ENCODE results near the gene HNF4A.

HNF4A gene

DNA sequence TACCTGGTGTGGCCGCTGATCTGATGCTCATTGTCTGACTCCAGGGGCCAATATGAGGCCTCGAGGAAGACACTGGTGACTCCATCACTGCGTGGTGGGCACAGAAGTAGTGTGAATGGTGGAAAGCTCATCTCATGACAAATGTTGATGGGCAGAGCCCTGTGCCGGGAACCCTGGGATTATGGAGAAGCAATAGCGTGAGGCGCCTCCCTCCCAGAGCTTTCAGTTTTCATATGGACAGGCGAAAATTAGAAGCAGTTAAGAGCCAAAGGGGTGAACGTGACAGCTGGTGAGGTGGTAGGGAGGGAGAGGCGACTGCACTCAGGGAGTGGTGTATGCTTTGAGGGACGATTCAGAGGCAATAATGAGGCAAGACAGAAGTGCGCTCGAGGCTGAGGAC, 80.9 kb downstream of the HNF4A start:
- Histone ChIP-seq H3K79me2 (no peaks in the 10 kb centered on the region), H3K4me1 (no peaks in the 10 kb centered on the region), H3K4me2 (ENCODE audit: low read length) (no peak overlapping the region), H3K4me3 (ENCODE audit: low read depth, low read length) (no peak overlapping the region), H3K9ac (no peak overlapping the region), H3K27me3 (ENCODE audit: control insufficient read depth, insufficient read depth, low read length) (no peaks in the 10 kb centered on the region), H3K36me3 (ENCODE audit: control insufficient read depth, insufficient read depth, low read length) (no peaks in the 10 kb centered on the region), H3K9me3 (ENCODE audit: control insufficient read depth, low read length) (no peaks in the 10 kb centered on the region), H3K27ac (no peak overlapping the region), H2AFZ (no peak overlapping the region)
- TF ChIP-seq, protein P1, sequence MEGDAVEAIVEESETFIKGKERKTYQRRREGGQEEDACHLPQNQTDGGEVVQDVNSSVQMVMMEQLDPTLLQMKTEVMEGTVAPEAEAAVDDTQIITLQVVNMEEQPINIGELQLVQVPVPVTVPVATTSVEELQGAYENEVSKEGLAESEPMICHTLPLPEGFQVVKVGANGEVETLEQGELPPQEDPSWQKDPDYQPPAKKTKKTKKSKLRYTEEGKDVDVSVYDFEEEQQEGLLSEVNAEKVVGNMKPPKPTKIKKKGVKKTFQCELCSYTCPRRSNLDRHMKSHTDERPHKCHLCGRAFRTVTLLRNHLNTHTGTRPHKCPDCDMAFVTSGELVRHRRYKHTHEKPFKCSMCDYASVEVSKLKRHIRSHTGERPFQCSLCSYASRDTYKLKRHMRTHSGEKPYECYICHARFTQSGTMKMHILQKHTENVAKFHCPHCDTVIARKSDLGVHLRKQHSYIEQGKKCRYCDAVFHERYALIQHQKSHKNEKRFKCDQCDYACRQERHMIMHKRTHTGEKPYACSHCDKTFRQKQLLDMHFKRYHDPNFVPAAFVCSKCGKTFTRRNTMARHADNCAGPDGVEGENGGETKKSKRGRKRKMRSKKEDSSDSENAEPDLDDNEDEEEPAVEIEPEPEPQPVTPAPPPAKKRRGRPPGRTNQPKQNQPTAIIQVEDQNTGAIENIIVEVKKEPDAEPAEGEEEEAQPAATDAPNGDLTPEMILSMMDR (IDR thresholded peaks at IDR 0.05) = no peak

DNA sequence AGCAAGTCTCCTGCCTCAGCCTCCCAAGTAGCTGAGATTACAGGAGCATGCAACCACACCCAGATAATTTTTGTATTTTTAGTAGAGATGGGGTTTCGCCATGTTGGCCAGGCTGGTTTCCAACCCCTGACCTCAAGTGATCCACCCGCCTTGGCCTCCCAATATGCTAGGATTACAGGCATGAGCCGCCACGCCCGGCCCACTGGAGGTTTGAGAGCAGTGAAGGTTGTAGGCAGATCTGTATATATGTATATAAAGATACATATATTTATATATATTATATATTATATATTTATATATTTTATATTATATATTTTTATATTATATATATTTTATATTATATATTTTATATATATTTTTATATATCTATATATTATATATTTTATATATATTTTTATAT, 82.0 kb downstream of the HNF4A start:
- TF ChIP-seq, protein P1 (IDR thresholded peaks at IDR 0.05) = no peak
- no peak overlapping the region for H3K9ac ChIP-seq

DNA sequence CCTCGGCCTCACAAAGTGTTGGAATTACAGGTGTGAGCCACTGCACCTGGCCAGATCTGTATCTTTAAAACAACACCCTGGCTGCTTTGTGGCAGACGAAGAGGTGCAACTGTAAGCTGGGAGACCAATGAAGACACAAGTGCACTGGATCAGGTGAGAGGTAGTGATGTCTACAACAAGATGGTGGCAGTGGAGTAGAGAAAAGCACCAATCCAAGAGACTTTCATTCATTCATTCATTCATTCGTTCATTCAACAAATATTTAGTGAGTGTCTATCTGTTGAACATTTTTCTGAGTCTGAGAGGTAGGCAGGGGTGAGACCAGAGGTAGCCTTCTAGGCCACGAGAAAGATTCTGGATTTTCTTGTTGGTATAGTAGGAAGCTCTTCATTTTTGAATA, 83.3 kb downstream of the HNF4A start:
- TF ChIP-seq, protein P1 (IDR thresholded peaks at IDR 0.05) = no peak
- H3K9me3 ChIP-seq (ENCODE audit: control insufficient read depth, low read length) = no peaks in the 10 kb centered on the region

More for the DNA sequence above, 82.0 kb downstream of the HNF4A start:
- no peaks in the 10 kb centered on the region for H3K27me3 ChIP-seq (ENCODE audit: control insufficient read depth, insufficient read depth, low read length)
- H3K4me1 ChIP-seq = no peaks in the 10 kb centered on the region
- H3K4me3 ChIP-seq (ENCODE audit: low read depth, low read length) = no peak overlapping the region
- H3K27ac ChIP-seq = no peak overlapping the region
- no peak overlapping the region for H2AFZ ChIP-seq
- no peaks in the 10 kb centered on the region for H3K36me3 ChIP-seq (ENCODE audit: control insufficient read depth, insufficient read depth, low read length)
- no peaks in the 10 kb centered on the region for H3K9me3 ChIP-seq (ENCODE audit: control insufficient read depth, low read length)
- H3K4me2 ChIP-seq (ENCODE audit: low read length) = no peak overlapping the region
- H3K79me2 ChIP-seq = no peaks in the 10 kb centered on the region

DNA sequence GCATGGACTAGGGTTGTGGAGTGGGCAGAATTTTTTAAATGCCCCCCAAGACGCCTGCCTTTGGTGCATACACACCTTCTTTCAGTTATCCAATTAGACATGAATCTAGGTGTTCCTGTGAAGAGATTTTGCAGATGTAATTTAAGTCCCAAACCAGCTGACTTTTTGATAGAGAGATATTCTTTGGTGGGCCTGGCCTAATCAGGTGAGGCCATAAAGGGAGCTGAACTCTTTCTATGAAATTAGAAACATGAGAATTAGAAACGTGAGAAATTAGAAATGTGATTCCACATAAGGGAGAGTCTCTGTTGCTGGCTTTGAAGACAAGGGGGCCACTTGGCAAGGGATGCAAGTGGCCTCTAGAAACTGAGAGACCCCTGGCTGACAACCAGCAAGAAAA, 83.8 kb downstream of the HNF4A start:
- Histone ChIP-seq H3K36me3 (ENCODE audit: control insufficient read depth, insufficient read depth, low read length) (no peaks in the 10 kb centered on the region), H3K9me3 (ENCODE audit: control insufficient read depth, low read length) (no peaks in the 10 kb centered on the region), H3K9ac (no peak overlapping the region), H3K4me3 (ENCODE audit: low read depth, low read length) (no peak overlapping the region), H3K27me3 (ENCODE audit: control insufficient read depth, insufficient read depth, low read length) (no peaks in the 10 kb centered on the region), H3K4me1 (no peaks in the 10 kb centered on the region), H3K79me2 (no peaks in the 10 kb centered on the region), H3K27ac (no peak overlapping the region), H3K4me2 (ENCODE audit: low read length) (no peak overlapping the region), H2AFZ (no peak overlapping the region)
- TF ChIP-seq, protein P1 (IDR thresholded peaks at IDR 0.05) = no peak

More for the DNA sequence above, 83.3 kb downstream of the HNF4A start:
- H3K9ac ChIP-seq = no peak overlapping the region
- H3K4me2 ChIP-seq (ENCODE audit: low read length) = no peak overlapping the region
- H3K79me2 ChIP-seq = no peaks in the 10 kb centered on the region
- no peaks in the 10 kb centered on the region for H3K27me3 ChIP-seq (ENCODE audit: control insufficient read depth, insufficient read depth, low read length)
- no peak overlapping the region for H3K4me3 ChIP-seq (ENCODE audit: low read depth, low read length)
- no peak overlapping the region for H3K27ac ChIP-seq
- H3K4me1 ChIP-seq = no peaks in the 10 kb centered on the region
- H3K36me3 ChIP-seq (ENCODE audit: control insufficient read depth, insufficient read depth, low read length) = no peaks in the 10 kb centered on the region
- no peak overlapping the region for H2AFZ ChIP-seq

DNA sequence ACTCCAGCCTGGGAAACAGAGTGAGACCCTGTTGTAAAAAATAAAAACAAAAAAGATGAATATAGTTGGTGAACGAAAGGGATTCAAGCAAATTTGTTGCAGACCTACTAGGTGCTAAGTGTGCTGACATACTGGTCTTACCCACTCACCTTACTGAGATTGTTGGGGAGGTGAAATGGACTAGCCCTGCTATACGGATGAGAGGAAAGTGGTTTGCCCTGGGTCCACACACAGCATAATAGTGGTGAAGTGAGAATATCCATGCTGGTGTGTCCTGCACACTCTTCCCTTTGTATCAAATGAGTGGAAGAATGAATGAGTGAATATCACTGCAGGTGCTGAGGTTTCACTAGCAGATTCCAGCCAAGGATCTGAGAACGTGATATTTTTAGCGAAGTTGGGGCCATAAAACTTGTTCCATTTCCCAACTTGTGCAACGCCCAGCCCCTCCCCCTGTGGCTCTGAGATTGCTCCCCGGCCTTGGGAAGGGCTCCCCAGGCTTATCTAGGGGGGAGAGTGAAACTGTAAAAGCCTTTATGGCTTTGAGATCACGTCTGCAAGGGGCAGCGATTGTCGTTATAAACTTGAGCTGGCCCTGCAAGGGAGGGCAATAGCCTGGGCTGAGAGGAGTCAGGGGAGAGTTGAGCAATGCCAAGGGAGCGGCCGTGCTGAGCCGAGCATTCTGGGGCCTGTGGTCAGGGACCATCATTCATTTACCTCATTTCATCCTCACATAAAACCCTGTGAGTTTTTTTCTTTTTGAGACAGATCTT, 87.0 kb downstream of the HNF4A start:
- TF ChIP-seq, protein P1 (IDR thresholded peaks at IDR 0.05) = no peak
- H3K27ac ChIP-seq = no peak overlapping the region
- no peaks in the 10 kb centered on the region for H3K79me2 ChIP-seq
- no peak overlapping the region for H3K9ac ChIP-seq
- no peaks in the 10 kb centered on the region for H3K9me3 ChIP-seq (ENCODE audit: control insufficient read depth, low read length)
- H2AFZ ChIP-seq = no peak overlapping the region
- H3K36me3 ChIP-seq (ENCODE audit: control insufficient read depth, insufficient read depth, low read length) = no peaks in the 10 kb centered on the region
- H3K4me1 ChIP-seq = no peaks in the 10 kb centered on the region
- no peak overlapping the region for H3K4me3 ChIP-seq (ENCODE audit: low read depth, low read length)
- H3K27me3 ChIP-seq (ENCODE audit: control insufficient read depth, insufficient read depth, low read length) = no peaks in the 10 kb centered on the region
- no peak overlapping the region for H3K4me2 ChIP-seq (ENCODE audit: low read length)
